ENCODE results near the gene GIGYF2. TPM values are rescaled to one million over a fixed set of nuclear protein-coding genes. Genes with fewer than 3 reads are reported as not detected.
A peak's percentile ranks its signal among the peaks of the same experiment; 100 is the strongest.

Gene GIGYF2
- total and polyA plus RNA-seq, 2 of the 13 experiments (the other 11 are each of a cell fraction or from before 2014, with no cell fraction given) = 44.9 to 73.5 TPM

DNA sequence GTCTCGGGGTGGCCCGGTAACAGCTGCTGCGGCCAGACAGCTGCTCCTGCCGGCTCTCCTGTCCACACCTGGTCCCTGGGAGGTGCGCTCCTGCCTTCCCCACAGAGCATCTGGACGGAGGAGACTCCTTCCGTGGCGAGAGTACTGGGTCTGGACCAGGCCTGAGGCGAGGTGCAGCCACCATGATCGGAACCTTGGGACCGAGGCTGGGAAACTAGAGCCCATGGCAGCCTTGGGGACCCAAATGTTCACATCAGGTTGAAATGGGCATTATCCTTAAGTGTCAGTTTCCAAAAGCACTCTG is 628 bp downstream of the GIGYF2 start (continued):
- TF ChIP-seq, protein P1, sequence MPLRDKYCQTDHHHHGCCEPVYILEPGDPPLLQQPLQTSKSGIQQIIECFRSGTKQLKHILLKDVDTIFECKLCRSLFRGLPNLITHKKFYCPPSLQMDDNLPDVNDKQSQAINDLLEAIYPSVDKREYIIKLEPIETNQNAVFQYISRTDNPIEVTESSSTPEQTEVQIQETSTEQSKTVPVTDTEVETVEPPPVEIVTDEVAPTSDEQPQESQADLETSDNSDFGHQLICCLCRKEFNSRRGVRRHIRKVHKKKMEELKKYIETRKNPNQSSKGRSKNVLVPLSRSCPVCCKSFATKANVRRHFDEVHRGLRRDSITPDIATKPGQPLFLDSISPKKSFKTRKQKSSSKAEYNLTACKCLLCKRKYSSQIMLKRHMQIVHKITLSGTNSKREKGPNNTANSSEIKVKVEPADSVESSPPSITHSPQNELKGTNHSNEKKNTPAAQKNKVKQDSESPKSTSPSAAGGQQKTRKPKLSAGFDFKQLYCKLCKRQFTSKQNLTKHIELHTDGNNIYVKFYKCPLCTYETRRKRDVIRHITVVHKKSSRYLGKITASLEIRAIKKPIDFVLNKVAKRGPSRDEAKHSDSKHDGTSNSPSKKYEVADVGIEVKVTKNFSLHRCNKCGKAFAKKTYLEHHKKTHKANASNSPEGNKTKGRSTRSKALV (CRISPR knock-in tag; IDR thresholded peaks at IDR 0.05) = 0 out of 2 replicates have a peak, but pooled peaks have one; percentile 21
- no peak for TF ChIP-seq RORA (CRISPR knock-in tag; IDR thresholded peaks at IDR 0.05)
- no peak for TF ChIP-seq ZNF557 (CRISPR knock-in tag; IDR thresholded peaks at IDR 0.05)
- 0 out of 2 replicates have a peak, but pooled peaks have one; percentile 58 for TF ChIP-seq GFI1 (CRISPR knock-in tag; IDR thresholded peaks at IDR 0.05; ENCODE audit: borderline replicate concordance)
- TF ChIP-seq ZBTB8A (CRISPR knock-in tag; IDR thresholded peaks at IDR 0.05; ENCODE audit: borderline replicate concordance, low read depth) = no peak
- no peak for TF ChIP-seq ZNF263 (CRISPR knock-in tag; IDR thresholded peaks at IDR 0.05)
- TF ChIP-seq GTF3A (CRISPR knock-in tag; conservative IDR thresholded peaks at IDR 0.05) = peak; percentile 89; the same call in 1 of the 2 replicates
- no peak for TF ChIP-seq RFXAP (CRISPR knock-in tag; IDR thresholded peaks at IDR 0.05; ENCODE audit: borderline replicate concordance)
- no peak for TF ChIP-seq CBX1 (IDR thresholded peaks at IDR 0.05; ENCODE audit: low read depth)
- no peak for TF ChIP-seq NR1H2 (CRISPR knock-in tag; IDR thresholded peaks at IDR 0.05; ENCODE audit: borderline replicate concordance, low read depth)
- no peak for TF ChIP-seq ISX (CRISPR knock-in tag; conservative IDR thresholded peaks at IDR 0.05)
- TF ChIP-seq DNMT3B (CRISPR knock-in tag; conservative IDR thresholded peaks at IDR 0.05) = no peak
- TF ChIP-seq MAFK (conservative IDR thresholded peaks at IDR 0.05 in 1 of 2, IDR thresholded peaks at IDR 0.05 in 1 of 2; ENCODE audit: low read length in 2 of 2) = no peak
- TF ChIP-seq ZNF790 (CRISPR knock-in tag; IDR thresholded peaks at IDR 0.05; ENCODE audit: borderline replicate concordance) = 0 out of 2 replicates have a peak, but pooled peaks have one; percentile 1
- TF ChIP-seq, protein P2, sequence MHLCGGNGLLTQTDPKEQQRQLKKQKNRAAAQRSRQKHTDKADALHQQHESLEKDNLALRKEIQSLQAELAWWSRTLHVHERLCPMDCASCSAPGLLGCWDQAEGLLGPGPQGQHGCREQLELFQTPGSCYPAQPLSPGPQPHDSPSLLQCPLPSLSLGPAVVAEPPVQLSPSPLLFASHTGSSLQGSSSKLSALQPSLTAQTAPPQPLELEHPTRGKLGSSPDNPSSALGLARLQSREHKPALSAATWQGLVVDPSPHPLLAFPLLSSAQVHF (CRISPR knock-in tag; IDR thresholded peaks at IDR 0.05) = 0 out of 2 replicates have a peak, but pooled peaks have one; percentile 15
- no peak for TF ChIP-seq TAF15 (IDR thresholded peaks at IDR 0.05; ENCODE audit: low read depth, low read length, poor library complexity, severe bottlenecking)
- no peak for TF ChIP-seq RBM22 (optimal IDR thresholded peaks at IDR 0.05; ENCODE audit: low read length)
- TF ChIP-seq NPAS2 (CRISPR knock-in tag; IDR thresholded peaks at IDR 0.05; ENCODE audit: borderline replicate concordance) = no peak
- TF ChIP-seq, protein P3, sequence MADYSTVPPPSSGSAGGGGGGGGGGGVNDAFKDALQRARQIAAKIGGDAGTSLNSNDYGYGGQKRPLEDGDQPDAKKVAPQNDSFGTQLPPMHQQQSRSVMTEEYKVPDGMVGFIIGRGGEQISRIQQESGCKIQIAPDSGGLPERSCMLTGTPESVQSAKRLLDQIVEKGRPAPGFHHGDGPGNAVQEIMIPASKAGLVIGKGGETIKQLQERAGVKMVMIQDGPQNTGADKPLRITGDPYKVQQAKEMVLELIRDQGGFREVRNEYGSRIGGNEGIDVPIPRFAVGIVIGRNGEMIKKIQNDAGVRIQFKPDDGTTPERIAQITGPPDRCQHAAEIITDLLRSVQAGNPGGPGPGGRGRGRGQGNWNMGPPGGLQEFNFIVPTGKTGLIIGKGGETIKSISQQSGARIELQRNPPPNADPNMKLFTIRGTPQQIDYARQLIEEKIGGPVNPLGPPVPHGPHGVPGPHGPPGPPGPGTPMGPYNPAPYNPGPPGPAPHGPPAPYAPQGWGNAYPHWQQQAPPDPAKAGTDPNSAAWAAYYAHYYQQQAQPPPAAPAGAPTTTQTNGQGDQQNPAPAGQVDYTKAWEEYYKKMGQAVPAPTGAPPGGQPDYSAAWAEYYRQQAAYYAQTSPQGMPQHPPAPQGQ (CRISPR knock-in tag; IDR thresholded peaks at IDR 0.05; ENCODE audit: borderline replicate concordance) = peak; percentile 87; the same call in 1 of the 2 replicates
- TF ChIP-seq ZNF207 (IDR thresholded peaks at IDR 0.05; ENCODE audit: borderline replicate concordance) = no peak
- TF ChIP-seq LCORL (IDR thresholded peaks at IDR 0.05) = no peak
- TF ChIP-seq LCORL (CRISPR knock-in tag; IDR thresholded peaks at IDR 0.05) = no peak
- 0 out of 2 replicates have a peak, but pooled peaks have one; percentile 31 for TF ChIP-seq KAT7 (CRISPR knock-in tag; IDR thresholded peaks at IDR 0.05; ENCODE audit: borderline replicate concordance)
- TF ChIP-seq HOXA3 (CRISPR knock-in tag; IDR thresholded peaks at IDR 0.05) = no peak
- TF ChIP-seq ZNF883 (CRISPR knock-in tag; IDR thresholded peaks at IDR 0.05; ENCODE audit: not compliant biosample characterization) = peak; percentile 61
- TF ChIP-seq NR2F6 (IDR thresholded peaks at IDR 0.05) = no peak
- TF ChIP-seq NR2F6 (CRISPR knock-in tag; IDR thresholded peaks at IDR 0.05) = 0 out of 2 replicates have a peak, but pooled peaks have one; percentile 15
- no peak for TF ChIP-seq SMARCC2 (IDR thresholded peaks at IDR 0.05)
- no peak for TF ChIP-seq ZNF614 (CRISPR knock-in tag; IDR thresholded peaks at IDR 0.05; ENCODE audit: borderline replicate concordance)
- TF ChIP-seq ZNF737 (CRISPR knock-in tag; IDR thresholded peaks at IDR 0.05; ENCODE audit: borderline replicate concordance) = no peak; the same call in 1 of the 2 replicates
